HG03460 (cell line): Measurements from ENCODE around the gene PTOV1.

ENCODE experiments used
- ATAC-seq: cut with Tn5 transposase; IDR thresholded peaks from one replicate; pipeline ENCODE4 v1.9.1; 2021; ENCODE audit not compliant: unreplicated experiment

PTOV1 gene

GRCh38 chr19:49887665-49888509, 36.9 kb downstream of the PTOV1 start:
- no peak for ATAC-seq

DNA sequence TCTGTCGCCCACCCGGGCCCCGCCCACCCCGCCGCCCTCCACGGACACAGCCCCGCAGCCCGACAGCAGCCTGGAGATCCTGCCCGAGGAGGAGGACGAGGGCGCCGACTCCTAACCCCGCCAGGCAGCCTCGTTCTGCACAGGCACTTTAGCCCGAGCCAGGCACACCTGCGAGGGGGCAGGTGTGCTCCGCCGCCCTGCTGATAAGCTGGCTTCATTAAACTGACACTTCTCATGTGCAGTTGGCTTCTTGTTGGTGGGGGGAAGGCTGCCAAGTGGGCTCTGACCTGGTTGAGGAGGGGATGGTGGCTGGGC, 37.5 kb downstream of the PTOV1 start:
- no peak for ATAC-seq

- no peak for ATAC-seq
These were observed 38.2 kb downstream of the PTOV1 start for GRCh38 chr19:49889038-49889686.

GRCh38 chr19:49889687-49890348, 38.9 kb downstream of the PTOV1 start:
- ATAC-seq = no peak

GRCh38 chr19:49890349-49891311, 39.7 kb downstream of the PTOV1 start:
- ATAC-seq = no peak

GRCh38 chr19:49891393-49891792, 40.4 kb downstream of the PTOV1 start:
- no peak for ATAC-seq

DNA sequence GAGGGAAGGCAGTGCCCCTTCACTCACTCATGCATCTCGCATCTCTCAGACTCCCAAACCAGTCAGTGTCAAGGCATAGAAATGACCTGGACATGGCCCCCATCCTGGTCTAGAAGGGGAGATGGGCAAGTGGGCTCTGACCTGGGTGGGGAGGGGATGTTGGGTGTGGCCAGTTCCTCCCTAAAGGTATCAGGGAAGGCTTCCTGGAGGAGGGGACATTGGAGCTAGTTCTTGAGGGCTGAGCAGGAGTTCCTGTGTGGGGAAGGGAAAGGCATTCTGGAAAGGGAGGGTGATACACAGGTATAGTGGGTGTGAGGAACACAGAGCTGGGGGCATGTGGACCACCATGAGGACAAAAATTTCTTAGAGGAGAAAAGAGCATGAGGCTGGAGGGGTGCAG, 41.8 kb downstream of the PTOV1 start:
- ATAC-seq = no peak

- no peak for ATAC-seq
These were observed 43.2 kb downstream of the PTOV1 start for GRCh38 chr19:49894011-49894664.

DNA sequence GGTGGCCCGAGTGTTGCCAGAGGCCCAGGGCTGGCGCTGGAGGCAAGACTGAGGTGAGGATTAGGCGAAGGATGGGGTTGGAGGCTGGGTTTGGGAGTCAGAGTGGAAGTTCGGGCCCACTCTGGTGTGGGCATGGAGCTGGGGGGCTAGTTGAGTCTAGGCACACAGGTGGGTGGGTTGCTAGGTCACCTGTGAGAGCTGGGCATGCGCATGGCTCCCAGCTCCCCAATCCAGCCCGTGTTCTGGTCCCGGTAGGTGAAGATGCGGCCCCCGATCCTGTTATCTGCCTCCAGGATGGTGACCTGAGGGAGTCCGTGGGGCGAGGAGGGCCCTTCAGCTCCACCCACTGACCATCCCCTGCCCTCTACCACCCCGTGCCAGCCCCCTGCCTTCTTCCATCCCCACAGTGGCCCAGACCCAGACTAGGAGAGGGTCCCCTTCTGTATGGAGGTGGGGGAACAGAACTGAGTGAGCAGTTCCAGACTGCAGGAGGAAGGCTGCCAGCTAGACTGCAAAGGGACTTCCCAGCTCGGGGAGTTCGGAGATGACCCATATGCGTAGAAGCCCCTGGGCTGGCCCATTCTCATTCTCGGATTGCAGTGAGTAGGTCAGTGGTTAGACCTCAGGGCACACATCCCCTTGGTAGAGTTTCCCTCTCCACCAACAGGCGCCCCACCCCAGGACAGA, 44.1 kb downstream of the PTOV1 start:
- ATAC-seq = no peak

GRCh38 chr19:49895566-49896297, 44.8 kb downstream of the PTOV1 start:
- no peak for ATAC-seq

DNA sequence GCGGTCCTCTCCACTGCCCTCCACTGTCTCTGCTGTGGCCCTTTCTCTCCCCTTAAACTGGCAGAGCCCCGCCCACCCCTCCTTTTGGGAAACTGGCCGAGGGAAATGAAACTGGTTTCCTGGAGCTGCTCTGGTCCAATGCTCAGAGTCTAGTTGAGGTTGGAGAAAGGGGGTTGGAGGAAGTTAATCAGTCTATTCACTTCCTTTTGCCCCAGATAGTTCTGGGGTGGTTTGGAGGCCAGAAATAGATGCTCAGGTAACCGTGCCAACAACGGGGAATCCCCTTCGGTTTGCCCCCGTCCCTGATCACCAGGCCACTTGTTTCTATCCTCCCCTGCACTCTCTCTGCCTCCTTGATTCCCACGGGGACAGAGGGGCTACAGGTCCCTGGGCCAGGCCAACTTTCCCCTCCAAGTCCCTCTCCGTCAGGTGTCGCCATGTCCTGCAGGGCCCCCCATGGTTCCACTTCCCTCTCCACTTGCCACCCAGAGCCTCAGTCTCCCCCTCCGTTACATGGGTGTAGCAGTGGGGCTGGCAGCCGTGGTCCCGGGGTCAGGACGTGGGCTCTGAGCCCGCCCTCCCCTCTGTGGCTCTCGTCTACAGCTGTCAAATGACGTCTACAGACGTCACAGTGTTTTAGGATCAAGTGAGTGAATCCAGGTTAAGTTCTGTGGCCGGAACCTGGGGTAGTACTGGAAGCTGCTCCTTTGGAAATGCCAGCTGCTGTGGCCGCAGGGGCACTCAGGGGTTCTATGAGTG, 46.1 kb downstream of the PTOV1 start, which contains the start of gene IL4I1:
IL4I1 (minus strand) TSS at position 25 of the 759 bp plus-strand sequence. CDS start 727 bp downstream, outside the sequence.
- ATAC-seq = peak; percentile 44

- ATAC-seq = no peak
These were observed 53.2 kb downstream of the PTOV1 start for GRCh38 chr19:49904136-49904535.

DNA sequence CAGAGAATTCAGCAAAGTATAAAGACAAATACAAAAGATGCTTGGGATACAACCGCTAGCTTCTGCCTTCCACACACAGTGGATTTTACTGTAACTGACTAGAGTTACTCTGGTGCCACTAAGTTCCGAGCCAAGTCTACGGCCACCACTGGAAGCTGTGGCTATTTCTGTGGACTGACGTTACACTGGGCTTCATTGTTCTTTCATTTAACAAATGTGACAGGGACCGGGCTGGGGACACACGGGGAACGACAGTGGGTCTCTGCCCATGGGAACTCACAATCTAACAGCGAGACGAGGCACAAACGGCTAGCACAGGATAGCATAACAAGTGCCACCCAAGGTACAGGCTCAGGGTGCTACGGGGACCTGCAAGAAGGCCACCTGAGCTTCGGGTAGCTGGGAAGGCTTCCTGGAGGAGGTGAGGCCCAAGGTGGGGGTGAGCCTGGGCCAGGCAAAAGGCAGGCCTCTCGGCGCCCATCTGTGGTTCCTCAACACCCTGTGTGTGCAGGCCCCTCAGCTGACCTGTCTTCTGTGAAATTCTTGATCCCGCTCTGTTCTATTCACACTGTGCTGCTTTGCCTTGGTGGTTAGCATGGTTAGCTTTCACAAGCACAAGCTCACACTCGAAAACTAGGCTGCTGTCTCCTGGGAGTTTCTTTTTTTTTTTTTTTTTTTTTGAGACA, 56.1 kb downstream of the PTOV1 start:
- ATAC-seq = no peak

- ATAC-seq = no peak
These were observed 56.9 kb downstream of the PTOV1 start for GRCh38 chr19:49907745-49908446.

DNA sequence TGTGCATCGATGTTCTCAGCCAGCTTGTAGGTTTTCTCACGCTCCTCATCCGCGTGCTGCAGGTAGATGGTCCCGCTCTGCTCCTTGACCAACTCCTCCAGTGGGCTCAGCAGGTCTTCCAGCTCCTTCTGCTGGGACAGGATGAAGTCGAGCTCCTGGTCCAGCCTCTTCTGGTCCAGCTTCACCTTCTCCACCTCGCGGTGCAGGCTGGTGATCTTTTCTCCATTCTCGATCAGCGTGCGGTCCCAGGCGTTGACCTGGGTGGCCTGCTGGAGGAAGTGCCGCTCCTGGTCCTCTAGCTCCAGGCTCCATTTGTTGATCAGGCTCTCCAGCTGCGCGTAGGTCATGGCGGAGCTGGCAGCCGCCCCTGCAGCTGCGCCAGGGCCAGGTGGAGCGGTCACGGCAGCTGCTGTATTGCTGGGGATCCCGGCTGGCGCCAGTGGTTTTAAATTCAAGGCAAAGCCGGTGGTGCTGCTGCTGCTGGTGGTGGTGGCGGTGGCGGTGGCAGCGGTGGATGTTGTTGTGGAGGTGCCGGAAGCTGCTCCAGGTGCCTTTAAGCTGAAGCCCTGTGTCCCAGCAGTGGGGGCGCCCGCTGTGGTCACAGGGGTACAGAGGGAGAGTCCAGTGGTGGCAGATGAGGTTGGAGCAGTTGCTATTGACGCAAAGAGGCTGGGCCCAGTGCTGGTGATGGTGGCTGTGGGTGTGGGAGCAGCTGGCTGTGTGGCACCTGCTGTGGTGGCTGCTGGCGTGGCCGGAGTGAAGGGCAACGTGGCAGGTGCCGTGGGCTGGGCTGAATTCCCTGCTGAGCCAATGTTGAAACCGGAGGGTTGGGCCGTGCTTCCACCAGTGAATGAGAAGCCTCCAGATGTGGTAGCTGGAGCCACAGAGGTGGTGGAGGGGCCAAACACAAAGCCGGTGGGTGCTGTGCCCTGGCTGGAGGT, 57.8 kb downstream of the PTOV1 start:
- ATAC-seq = no peak

GRCh38 chr19:49910179-49910578, 59.2 kb downstream of the PTOV1 start:
- no peak for ATAC-seq
